ENCODE measurements around the gene TASL. TPM values are rescaled to one million over a fixed set of nuclear protein-coding genes. Genes with fewer than 3 reads are reported as not detected.
"Not testable (repeated sequence)": the region's sequence is repeated elsewhere in the genome, so short reads cannot be mapped to it uniquely, and the experiment has no call there.

The TASL gene
- total RNA-seq, 1 donor from 2014 or later, result 0.49 TPM

- no peak overlapping the region for H3K27ac ChIP-seq
- no peaks in the 10 kb centered on the region for H3K36me3 ChIP-seq
- H3K9me3 ChIP-seq, result no peaks in the 10 kb centered on the region
- H3K4me1 ChIP-seq, result no peaks in the 10 kb centered on the region
- DNase-seq (ENCODE audit: extremely low spot score in 2 of 2), result no peak
- H3K27me3 ChIP-seq, result no peaks in the 10 kb centered on the region
- H3K4me3 ChIP-seq, result no peak overlapping the region
- intact Hi-C loops (cut with DNase I), result no loop called here
- TF ChIP-seq POLR2AphosphoS5 (IDR thresholded peaks at IDR 0.05; ENCODE audit: insufficient read depth in 1 of 2, low read depth in 1 of 2) (no peak), CTCF (IDR thresholded peaks at IDR 0.05) (no peak), POLR2A (IDR thresholded peaks at IDR 0.05) (no peak)
Observed at GRCh38 chrX:30610026-30610425, 32.5 kb upstream of the TASL start.

DNA sequence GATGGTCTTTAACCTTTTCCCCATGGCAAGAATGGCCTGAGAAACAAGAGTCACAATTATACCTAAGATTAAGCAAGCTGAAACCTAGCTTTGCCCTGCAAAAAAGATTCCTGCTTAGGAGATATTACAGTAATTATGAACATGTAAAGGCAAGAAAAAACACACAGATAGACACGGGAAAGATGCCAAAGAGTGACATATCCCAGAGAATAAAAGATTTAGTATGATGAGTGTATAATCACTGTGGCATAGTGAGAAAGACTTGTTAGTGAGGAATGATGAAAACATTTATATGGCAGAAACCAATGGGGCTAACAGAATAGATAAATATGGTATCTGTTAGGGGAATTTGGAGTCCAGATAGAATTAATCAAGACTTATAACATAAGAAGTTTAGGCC, 29.6 kb upstream of the TASL start:
- Histone ChIP-seq H3K9me3 (no peaks in the 10 kb centered on the region), H3K4me3 (no peak overlapping the region), H3K36me3 (no peaks in the 10 kb centered on the region), H3K27me3 (no peaks in the 10 kb centered on the region), H3K27ac (no peak overlapping the region), H3K4me1 (no peaks in the 10 kb centered on the region)
- no peak for DNase-seq (ENCODE audit: extremely low spot score in 2 of 2)
- intact Hi-C loops (cut with DNase I), result no loop called here
- no peak for TF ChIP-seq CTCF (IDR thresholded peaks at IDR 0.05)
- no peak for TF ChIP-seq POLR2A (IDR thresholded peaks at IDR 0.05)
- peak in 1 of 2 donors; percentile 17 for TF ChIP-seq POLR2AphosphoS5 (IDR thresholded peaks at IDR 0.05; ENCODE audit: insufficient read depth in 1 of 2, low read depth in 1 of 2)

GRCh38 chrX:30600269-30601176, 23.0 kb upstream of the TASL start:
- H3K27ac ChIP-seq; DNase-seq (ENCODE audit: extremely low spot score in 2 of 2); intact Hi-C loops (cut with DNase I); H3K36me3 ChIP-seq; H3K9me3 ChIP-seq; H3K27me3 ChIP-seq; H3K4me1 ChIP-seq; H3K4me3 ChIP-seq: not testable (repeated sequence)

DNA sequence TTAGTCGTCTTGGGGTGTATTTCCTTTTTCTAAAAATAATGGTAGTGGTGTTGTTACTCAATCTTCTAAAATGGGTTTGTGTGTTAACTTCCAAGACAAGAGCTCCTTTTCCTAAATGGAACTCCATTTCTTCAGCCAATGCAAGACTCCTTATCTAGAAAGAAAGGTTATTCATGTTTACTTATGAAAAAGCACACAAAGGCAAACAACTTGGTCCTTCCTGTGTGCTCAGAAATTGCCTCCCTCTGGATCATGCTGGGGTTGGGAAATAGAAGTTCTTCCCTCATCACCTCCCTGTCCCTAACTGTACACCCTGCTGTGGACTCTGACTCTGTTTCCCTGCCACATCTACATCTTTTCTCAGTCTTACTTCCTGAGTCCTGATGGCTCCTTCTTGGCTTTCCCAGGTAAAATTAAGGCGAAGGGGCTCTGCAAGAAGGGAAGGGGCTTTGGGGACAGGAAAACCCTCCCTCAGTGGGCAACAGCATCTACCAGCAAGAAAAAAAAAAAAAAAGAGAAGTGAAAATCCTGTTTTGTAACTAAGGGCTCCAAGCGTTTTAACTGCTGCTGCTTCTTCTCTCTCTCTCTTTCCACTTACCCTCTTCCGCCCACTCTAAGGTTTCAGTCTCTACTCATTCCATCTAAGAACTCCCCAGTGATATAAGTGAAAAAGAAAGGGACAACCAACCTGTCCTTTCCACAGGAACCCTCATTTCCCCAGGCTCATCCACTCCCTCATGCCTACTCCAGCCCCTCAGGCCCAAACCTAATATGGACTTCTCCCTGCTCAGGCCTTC, 19.8 kb upstream of the TASL start:
- intact Hi-C loops (cut with DNase I), result no loop called here
- Histone ChIP-seq H3K27me3 (no peaks in the 10 kb centered on the region), H3K4me3 (no peak overlapping the region), H3K4me1 (no peaks in the 10 kb centered on the region), H3K27ac (no peak overlapping the region), H3K36me3 (no peaks in the 10 kb centered on the region), H3K9me3 (no peaks in the 10 kb centered on the region)
- DNase-seq (ENCODE audit: extremely low spot score in 2 of 2), result no peak
- TF ChIP-seq CTCF (IDR thresholded peaks at IDR 0.05) (no peak), POLR2A (IDR thresholded peaks at IDR 0.05) (no peak), POLR2AphosphoS5 (IDR thresholded peaks at IDR 0.05; ENCODE audit: insufficient read depth in 1 of 2, low read depth in 1 of 2) (no peak)

- DNase-seq (ENCODE audit: extremely low spot score in 2 of 2), result no peak
- no peak overlapping the region for H3K27ac ChIP-seq
Observed at GRCh38 chrX:30593440-30594200, 16.1 kb upstream of the TASL start.

More at GRCh38 chrX:30593440-30594200, 16.1 kb upstream of the TASL start:
- TF ChIP-seq CTCF (IDR thresholded peaks at IDR 0.05) (no peak), POLR2A (IDR thresholded peaks at IDR 0.05) (no peak), POLR2AphosphoS5 (IDR thresholded peaks at IDR 0.05; ENCODE audit: insufficient read depth in 1 of 2, low read depth in 1 of 2) (no peak)
- no peaks in the 10 kb centered on the region for H3K27me3 ChIP-seq
- no peak overlapping the region for H3K4me3 ChIP-seq
- no peaks in the 10 kb centered on the region for H3K36me3 ChIP-seq
- no peaks in the 10 kb centered on the region for H3K9me3 ChIP-seq
- no peaks in the 10 kb centered on the region for H3K4me1 ChIP-seq
- intact Hi-C loops (cut with DNase I), result no loop called here
